Gastroesophageal sphincter (tissue), 4 donors: ENCODE data around the gene NUDT8. TPM values are rescaled to one million over a fixed set of nuclear protein-coding genes. Genes with fewer than 3 reads are reported as not detected.

Experiments used
- ATAC-seq: fragments of 150-250 bp; one replicate; pipeline ENCODE4 v1.9.1; 2016; ENCODE audit warnings: mild to moderate bottlenecking, moderate library complexity
- H3K27ac ChIP-seq, 4 donors: fragments of 200-600 bp; sonication (generic) in 3 of 4; 1 replicate in 3 of 4; 2 replicates in 1 of 4; pipeline ENCODE4 v1.5.1; 2016 to 2019
- H3K27me3 ChIP-seq: fragments of 200-600 bp; sonication (generic); one replicate; pipeline ENCODE4 v1.5.1; 2019
- H3K36me3 ChIP-seq, 2 donors: fragments of 200-600 bp; sonication (generic); one replicate each; pipeline ENCODE4 v1.5.1; 2019; ENCODE audit warnings: control low read depth in 1 of 2
- H3K4me1 ChIP-seq, 3 donors: fragments of 200-600 bp; sonication (generic); 1 replicate in 2 of 3; 2 replicates in 1 of 3; pipeline ENCODE4 v1.5.1; 2016 to 2019; ENCODE audit warnings: control low read depth in 2 of 3
- H3K4me3 ChIP-seq, 2 donors: fragments of 200-600 bp; sonication (generic); one replicate each; pipeline ENCODE4 v1.5.1; 2019; ENCODE audit warnings: mild to moderate bottlenecking in 1 of 2, moderate library complexity in 1 of 2
- H3K9me3 ChIP-seq, 3 donors: fragments of 200-600 bp; sonication (generic); one replicate each; pipeline ENCODE4 v1.5.1; 2017 to 2019; ENCODE audit warnings: control low read depth in 2 of 3
- EP300 ChIP-seq: sonication (generic); formaldehyde crosslinking; IDR thresholded peaks from one replicate; pipeline ENCODE4 v1.6.1; 2017; ENCODE audit warnings: antibody characterized with exemption, mild to moderate bottlenecking
- POLR2A ChIP-seq, 2 donors: fragments of 450-650 bp; IDR thresholded peaks; one replicate each; pipeline ENCODE4 v1.6.1; 2017; ENCODE audit warnings: antibody characterized with exemption in 2 of 2, mild to moderate bottlenecking in 2 of 2, moderate library complexity in 1 of 2
- POLR2AphosphoS5 ChIP-seq: sonication (generic); formaldehyde crosslinking; IDR thresholded peaks from one replicate; pipeline ENCODE4 v1.6.1; 2017; ENCODE audit warnings: antibody characterized with exemption
- WGBS, 2 donors: methylation state at CpG; one replicate each; pipeline ENCODE4 v1.1.5; 2018; ENCODE audit warnings: low coverage in 1 of 2; 5-methylcytosine and 5-hydroxymethylcytosine counted together
- total RNA-seq, 4 donors: library from RNA; depleted of rRNA; stranded (reverse); fragments of >200 nt; gene quantifications; one replicate each; pipeline ENCODE4 v1.1.0, GENCODE V29; 2016
- TF ChIP-seq, protein P1 (sequence below), 4 experiments: fragments of 200-600 bp in 2 of 4; fragments of 450-650 bp in 2 of 4; sonication (generic) in 1 of 4; IDR thresholded peaks; one replicate each; pipeline ENCODE4 v1.5.1; 2017 to 2019; ENCODE audit warnings: antibody characterized with exemption in 4 of 4, mild to moderate bottlenecking in 2 of 4, moderate library complexity in 2 of 4

The NUDT8 gene
- total RNA-seq, 4 donors from 2014 or later, result 2.4 to 18.5 (median 4.6) TPM

DNA sequence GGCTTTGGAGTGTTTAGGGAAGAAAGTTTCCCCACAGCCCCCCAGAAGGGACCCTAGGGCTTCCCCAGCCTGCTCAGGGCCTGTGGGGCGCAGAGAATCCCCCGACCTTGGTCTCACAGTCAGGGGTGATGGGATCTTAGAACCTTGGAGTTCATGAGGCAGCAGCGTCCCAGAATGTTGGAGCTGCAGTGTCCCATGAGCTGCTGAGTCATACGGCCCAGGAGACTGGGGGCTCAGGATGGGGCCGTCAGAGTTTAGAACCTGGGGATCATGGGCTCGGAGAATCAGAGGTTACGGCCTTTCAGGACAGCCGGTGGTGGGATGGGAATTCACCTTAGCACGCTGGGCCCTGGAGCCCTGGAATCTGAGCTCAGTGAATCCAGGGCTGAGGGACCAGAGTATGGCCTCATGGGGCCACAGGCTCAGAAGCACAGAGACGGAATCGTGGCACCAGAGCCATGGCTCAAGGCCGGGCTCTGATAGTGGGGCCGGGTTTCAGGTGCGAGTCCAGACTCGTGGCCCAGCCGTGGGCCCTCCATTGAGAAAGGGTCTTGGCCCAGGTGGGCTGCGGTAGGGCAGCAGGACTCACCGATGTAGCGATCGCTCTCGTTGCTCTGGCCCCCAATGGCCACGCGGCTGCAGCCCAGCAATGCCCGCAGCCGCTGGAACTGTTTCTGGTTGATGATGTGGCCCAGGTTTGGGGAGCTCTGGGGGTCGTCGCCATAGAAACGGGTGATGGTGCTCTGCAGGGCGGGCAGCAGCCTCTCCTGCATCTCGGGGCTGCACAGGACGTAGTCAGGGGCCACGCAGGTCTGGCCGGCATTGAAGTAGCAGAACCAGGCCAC is 35.2 kb upstream of the NUDT8 start:
- Histone ChIP-seq H3K27ac (no peak overlapping the region), H3K9me3 (no peaks in the 10 kb centered on the region), H3K36me3 (no peaks in the 10 kb centered on the region), H3K4me3 (no peak overlapping the region), H3K4me1 (no peaks in the 10 kb centered on the region), H3K27me3 (peaks cover 6% of the 10 kb centered on the region)
- TF ChIP-seq, protein P1, sequence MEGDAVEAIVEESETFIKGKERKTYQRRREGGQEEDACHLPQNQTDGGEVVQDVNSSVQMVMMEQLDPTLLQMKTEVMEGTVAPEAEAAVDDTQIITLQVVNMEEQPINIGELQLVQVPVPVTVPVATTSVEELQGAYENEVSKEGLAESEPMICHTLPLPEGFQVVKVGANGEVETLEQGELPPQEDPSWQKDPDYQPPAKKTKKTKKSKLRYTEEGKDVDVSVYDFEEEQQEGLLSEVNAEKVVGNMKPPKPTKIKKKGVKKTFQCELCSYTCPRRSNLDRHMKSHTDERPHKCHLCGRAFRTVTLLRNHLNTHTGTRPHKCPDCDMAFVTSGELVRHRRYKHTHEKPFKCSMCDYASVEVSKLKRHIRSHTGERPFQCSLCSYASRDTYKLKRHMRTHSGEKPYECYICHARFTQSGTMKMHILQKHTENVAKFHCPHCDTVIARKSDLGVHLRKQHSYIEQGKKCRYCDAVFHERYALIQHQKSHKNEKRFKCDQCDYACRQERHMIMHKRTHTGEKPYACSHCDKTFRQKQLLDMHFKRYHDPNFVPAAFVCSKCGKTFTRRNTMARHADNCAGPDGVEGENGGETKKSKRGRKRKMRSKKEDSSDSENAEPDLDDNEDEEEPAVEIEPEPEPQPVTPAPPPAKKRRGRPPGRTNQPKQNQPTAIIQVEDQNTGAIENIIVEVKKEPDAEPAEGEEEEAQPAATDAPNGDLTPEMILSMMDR (IDR thresholded peaks at IDR 0.05), result no peak
- TF ChIP-seq POLR2AphosphoS5 (no peak), EP300 (no peak), POLR2A (IDR thresholded peaks at IDR 0.05) (no peak)
- no peak for ATAC-seq
- WGBS, 2 donors, result no CpG with 5 or more reads among the region's 33 CpGs

DNA sequence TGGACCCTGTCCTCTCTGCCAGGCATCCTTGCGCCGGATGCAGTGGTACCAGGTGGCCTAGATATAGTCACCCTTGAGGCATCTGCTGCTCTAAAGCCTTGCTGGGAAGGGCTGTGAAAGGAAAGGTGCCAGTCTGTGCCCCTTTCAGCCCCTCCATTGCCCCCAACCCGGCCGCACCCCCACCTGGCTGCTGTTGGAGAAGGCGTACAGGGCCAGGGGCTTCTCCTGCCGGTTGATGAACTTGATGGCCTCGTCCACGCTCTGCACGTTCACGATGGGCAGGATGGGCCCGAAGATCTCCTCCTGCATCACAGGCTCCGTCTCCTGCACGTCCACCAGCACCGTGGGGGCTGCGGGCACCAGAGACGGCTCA is 34.5 kb upstream of the NUDT8 start:
- whole genome bisulfite sequencing, 2 donors, result no CpG with 5 or more reads among the region's 16 CpGs
- Histone ChIP-seq H3K36me3 (no peaks in the 10 kb centered on the region), H3K9me3 (no peaks in the 10 kb centered on the region)

DNA sequence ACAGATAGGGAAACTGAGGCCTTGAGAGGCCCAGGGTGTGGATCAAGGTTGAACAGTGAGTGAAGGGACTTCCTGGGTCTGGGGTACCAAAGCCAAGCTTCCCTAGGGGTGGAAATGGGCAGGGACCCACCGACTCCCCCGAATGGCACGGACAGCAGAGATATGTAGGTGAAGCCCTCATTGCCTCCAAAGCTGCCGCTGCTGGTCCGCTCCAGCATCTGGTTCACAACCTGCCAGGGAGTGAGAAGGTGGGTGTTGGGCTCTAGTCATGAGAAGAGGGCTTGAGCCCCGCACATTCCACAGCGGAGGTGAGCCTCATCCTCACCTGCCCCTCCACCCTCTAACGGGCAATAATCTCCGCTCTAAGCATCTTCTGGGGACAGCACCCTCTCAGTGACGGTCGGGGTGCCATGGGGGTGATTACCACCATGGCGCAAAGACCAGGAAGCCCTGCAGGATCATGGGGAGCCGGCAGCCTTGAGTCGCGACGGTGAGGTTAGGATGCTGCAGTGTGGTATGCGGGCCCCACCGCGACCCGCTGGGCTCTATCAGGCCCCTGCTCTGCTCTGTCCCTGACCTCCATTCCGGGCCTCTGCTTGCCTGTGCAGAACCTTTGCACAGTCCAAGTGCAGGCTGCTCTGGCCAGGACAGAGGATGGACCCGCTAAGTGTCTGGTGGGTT is 33.9 kb upstream of the NUDT8 start:
- no peak for ATAC-seq
- Histone ChIP-seq H3K27me3 (peaks cover 6% of the 10 kb centered on the region), H3K4me3 (no peak overlapping the region), H3K4me1 (no peaks in the 10 kb centered on the region), H3K36me3 (no peaks in the 10 kb centered on the region), H3K27ac (no peak overlapping the region), H3K9me3 (no peaks in the 10 kb centered on the region)
- no peak for TF ChIP-seq EP300
- TF ChIP-seq, protein P1 (IDR thresholded peaks at IDR 0.05), result no peak
- no peak for TF ChIP-seq POLR2AphosphoS5
- TF ChIP-seq POLR2A (IDR thresholded peaks at IDR 0.05), result no peak
- 94 to 100% methylated on average over 4 to 5 of the region's 22 CpGs for WGBS, 2 donors

More for the DNA sequence above, 34.5 kb upstream of the NUDT8 start:
- ATAC-seq, result no peak
- no peaks in the 10 kb centered on the region for H3K4me1 ChIP-seq
- H3K4me3 ChIP-seq, result no peak overlapping the region
- H3K27ac ChIP-seq, result no peak overlapping the region
- TF ChIP-seq POLR2AphosphoS5 (no peak), EP300 (no peak), POLR2A (IDR thresholded peaks at IDR 0.05) (no peak)
- TF ChIP-seq, protein P1 (IDR thresholded peaks at IDR 0.05), result no peak
- peaks cover 6% of the 10 kb centered on the region for H3K27me3 ChIP-seq

DNA sequence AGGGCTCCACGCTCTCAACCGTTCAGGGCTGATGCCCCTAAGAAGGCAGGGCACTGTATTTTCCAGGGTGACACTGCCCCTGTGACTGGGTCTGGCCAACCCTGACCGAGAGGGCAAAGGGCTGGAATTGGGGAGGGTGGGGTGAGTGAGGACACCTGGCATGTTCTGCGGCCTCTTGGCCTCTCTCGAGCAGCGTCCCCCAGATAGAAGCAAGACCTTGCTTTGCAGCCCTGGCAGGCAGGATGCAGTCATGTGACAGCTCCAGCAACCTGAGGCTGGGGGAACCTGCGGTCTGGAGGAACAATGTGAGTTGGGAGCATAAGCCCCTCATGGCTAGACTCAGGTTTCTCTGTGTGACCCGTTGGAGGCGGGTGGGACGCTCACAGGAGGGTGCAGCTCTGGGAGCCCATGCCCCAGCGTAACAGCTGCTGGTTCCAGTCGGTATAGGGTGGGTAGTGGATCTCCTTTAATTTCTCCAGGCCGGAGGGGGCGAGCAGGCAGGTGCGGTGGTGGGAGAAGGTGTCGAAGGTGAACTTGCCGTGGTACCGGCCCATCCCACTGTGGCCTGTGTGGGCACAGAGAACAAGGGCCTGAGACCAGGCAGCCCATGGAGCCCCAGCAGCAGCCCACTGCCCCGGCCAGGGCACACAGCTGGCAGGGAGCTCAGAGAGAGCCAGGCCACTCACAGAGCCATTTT is 33.2 kb upstream of the NUDT8 start:
- TF ChIP-seq EP300 (no peak), POLR2AphosphoS5 (no peak), POLR2A (IDR thresholded peaks at IDR 0.05) (no peak)
- TF ChIP-seq, protein P1 (IDR thresholded peaks at IDR 0.05), result no peak
- Histone ChIP-seq H3K4me1 (no peaks in the 10 kb centered on the region), H3K36me3 (no peaks in the 10 kb centered on the region), H3K27me3 (peaks cover 2% of the 10 kb centered on the region), H3K9me3 (no peaks in the 10 kb centered on the region), H3K27ac (no peak overlapping the region), H3K4me3 (no peak overlapping the region)
- 69% methylated on average over 8 of the region's 19 CpGs; no CpG with 5 or more reads in 1 of the 2 donors for WGBS, 2 donors
- ATAC-seq, result no peak
